ENCODE measurements around the gene ELF4. TPM values are rescaled to one million over a fixed set of nuclear protein-coding genes. Genes with fewer than 3 reads are reported as not detected.

The ELF4 gene
- total RNA-seq, 1 experiment from 2014 or later: 19.2 TPM

DNA sequence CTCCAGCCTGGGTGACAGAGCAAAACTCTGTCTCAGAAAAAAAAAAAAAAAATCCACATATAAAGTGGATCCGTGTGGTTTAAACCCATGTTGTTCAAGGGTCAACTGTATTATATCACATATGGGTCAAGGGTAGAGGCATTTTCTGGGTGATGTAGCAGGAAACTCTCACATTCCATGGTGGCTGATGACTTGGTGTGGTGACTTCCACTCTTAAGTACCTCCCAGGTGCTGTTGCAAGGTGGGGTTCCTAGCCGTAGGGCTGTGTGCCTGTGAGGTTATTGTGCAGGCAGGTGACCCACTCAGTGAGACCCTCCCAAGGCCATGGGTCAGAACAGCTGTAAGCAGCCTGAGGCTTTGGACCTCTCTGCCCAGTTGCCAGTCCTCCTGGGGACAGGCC, 17.0 kb downstream of the ELF4 start:
- Histone ChIP-seq H3K9me2 (ENCODE audit: insufficient read depth) (no peaks in the 10 kb centered on the region), H3K36me3 (ENCODE audit: control insufficient read depth in 1 of 2, insufficient read depth in 2 of 2, low read length in 2 of 2) (no peaks in the 10 kb centered on the region), H3K27me3 (ENCODE audit: insufficient read depth, low read length) (no peaks in the 10 kb centered on the region), H2AFZ (ENCODE audit: low read depth, low read length, poor library complexity, severe bottlenecking) (no peak overlapping the region), H3K9me3 (ENCODE audit: control insufficient read depth in 1 of 2, insufficient read depth in 1 of 2, low read depth in 1 of 2, low read length in 2 of 2) (no peaks in the 10 kb centered on the region), H3K27ac (ENCODE audit: low read depth, low read length) (no peak overlapping the region), H3K4me3 (replicated peaks in 1 of 2; ENCODE audit: low read depth in 1 of 2, low read length in 2 of 2) (no peak overlapping the region), H3K4me1 (ENCODE audit: control insufficient read depth in 1 of 2, insufficient read depth in 2 of 2, low read length in 2 of 2) (peaks cover 0 to 27% of the 10 kb centered on the region in 2 experiments; a peak in 1 of 4 replicates), H3K79me2 (ENCODE audit: insufficient read depth, low read length) (peaks cover 6% of the 10 kb centered on the region), H4K20me1 (ENCODE audit: insufficient read depth) (no peaks in the 10 kb centered on the region), H3K9ac (ENCODE audit: low read length) (no peak overlapping the region), H3K4me2 (ENCODE audit: low read length) (no peak overlapping the region)
- ChIA-PET CTCF (no interaction called here), POLR2A (no interaction called here), RAD21 (ENCODE audit: low non-redundant PET in 1 of 2, low total read pairs in 2 of 2, uncharacterized antibody in 2 of 2, unreplicated experiment in 2 of 2) (no interaction called here)
- intact Hi-C loops (cut with micrococcal nuclease): no loop called here
- DNase-seq (ENCODE audit: low read depth, low spot score) (no peak), ATAC-seq (no peak)
- TF ChIP-seq CBX3 (IDR thresholded peaks at IDR 0.05; ENCODE audit: low read depth) (no peak), SIN3A (IDR thresholded peaks at IDR 0.05; ENCODE audit: low read depth) (no peak), POLR2AphosphoS5 (IDR thresholded peaks at IDR 0.05; ENCODE audit: low read depth, low read length) (no peak), JUND (IDR thresholded peaks at IDR 0.05) (no peak), EZH2phosphoT487 (IDR thresholded peaks at IDR 0.05; ENCODE audit: borderline replicate concordance) (no peak), SP1 (IDR thresholded peaks at IDR 0.05; ENCODE audit: low read depth) (no peak), ZNF274 (IDR thresholded peaks at IDR 0.05; ENCODE audit: low read depth, low read length) (no peak), RAD21 (IDR thresholded peaks at IDR 0.05; ENCODE audit: low read depth) (no peak), TCF7L2 (IDR thresholded peaks at IDR 0.05; ENCODE audit: borderline replicate concordance, extremely low read depth, insufficient read depth, insufficient read length) (no peak), ELF1 (IDR thresholded peaks at IDR 0.05; ENCODE audit: borderline replicate concordance, low read depth) (no peak), CEBPB (IDR thresholded peaks at IDR 0.05; ENCODE audit: low read depth) (no peak)
- TF ChIP-seq, protein P1, sequence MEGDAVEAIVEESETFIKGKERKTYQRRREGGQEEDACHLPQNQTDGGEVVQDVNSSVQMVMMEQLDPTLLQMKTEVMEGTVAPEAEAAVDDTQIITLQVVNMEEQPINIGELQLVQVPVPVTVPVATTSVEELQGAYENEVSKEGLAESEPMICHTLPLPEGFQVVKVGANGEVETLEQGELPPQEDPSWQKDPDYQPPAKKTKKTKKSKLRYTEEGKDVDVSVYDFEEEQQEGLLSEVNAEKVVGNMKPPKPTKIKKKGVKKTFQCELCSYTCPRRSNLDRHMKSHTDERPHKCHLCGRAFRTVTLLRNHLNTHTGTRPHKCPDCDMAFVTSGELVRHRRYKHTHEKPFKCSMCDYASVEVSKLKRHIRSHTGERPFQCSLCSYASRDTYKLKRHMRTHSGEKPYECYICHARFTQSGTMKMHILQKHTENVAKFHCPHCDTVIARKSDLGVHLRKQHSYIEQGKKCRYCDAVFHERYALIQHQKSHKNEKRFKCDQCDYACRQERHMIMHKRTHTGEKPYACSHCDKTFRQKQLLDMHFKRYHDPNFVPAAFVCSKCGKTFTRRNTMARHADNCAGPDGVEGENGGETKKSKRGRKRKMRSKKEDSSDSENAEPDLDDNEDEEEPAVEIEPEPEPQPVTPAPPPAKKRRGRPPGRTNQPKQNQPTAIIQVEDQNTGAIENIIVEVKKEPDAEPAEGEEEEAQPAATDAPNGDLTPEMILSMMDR (IDR thresholded peaks at IDR 0.05 in 2 of 3, conservative IDR thresholded peaks at IDR 0.05 in 1 of 3; ENCODE audit: borderline replicate concordance in 1 of 3, insufficient read depth in 1 of 3, low read depth in 2 of 3, low read length in 2 of 3): no peak
- TF ChIP-seq, protein P2, sequence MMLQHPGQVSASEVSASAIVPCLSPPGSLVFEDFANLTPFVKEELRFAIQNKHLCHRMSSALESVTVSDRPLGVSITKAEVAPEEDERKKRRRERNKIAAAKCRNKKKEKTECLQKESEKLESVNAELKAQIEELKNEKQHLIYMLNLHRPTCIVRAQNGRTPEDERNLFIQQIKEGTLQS (IDR thresholded peaks at IDR 0.05): no peak
- no TSS peak for BruUV-seq (replicated peaks)
